Activated effector memory CD4-positive, alpha-beta T cell treated with anti-CD3 and anti-CD28 coated beads, Interleukin-2, amount 50 U/mL, for 16 hours (primary cell): ENCODE results near the gene ZNF423.

Experiments used
- DNase-seq: peaks from one replicate; pipeline ENCODE4 v3.0.0-alpha.2; 2020

ZNF423 gene

DNA sequence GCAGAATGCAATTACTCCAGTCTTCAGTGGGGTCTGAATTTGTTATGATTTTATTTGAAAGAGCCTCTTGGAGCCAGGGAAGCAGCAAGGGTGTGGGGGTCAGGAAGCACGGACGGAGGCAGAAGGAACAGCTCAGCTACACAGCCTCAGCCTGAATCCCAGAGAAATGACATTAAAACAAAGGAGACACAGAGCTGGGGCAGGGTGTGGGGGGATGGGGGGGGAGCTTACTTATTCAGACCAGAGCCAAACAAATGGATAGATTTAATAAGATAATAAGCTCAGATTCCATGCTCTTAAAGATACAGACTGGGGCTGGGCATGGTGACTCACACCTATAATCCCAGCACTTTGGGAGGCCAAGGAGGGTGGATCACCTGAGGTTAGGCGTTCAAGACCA is 195.3 kb downstream of the ZNF423 start:
- DNase-seq: no peak

DNA sequence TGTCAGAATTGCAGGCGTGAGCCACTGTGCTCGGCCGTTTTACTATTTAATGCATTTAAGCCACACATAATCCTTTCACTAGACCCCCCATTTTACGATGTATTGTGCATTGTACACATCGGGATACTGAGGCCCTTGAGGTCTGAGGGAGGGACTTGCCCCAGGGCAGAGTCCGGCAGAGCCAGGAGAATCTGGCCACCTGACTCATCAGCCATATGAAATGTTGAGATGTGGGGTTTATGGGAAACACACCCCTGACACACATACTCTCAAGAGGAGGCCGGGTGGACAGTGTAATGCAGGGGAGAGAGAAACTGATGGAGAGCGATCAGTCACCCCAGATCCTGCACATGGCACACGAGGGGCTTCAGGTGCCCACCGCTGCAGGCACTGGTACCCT is 196.6 kb downstream of the ZNF423 start:
- DNase-seq: no peak

DNA sequence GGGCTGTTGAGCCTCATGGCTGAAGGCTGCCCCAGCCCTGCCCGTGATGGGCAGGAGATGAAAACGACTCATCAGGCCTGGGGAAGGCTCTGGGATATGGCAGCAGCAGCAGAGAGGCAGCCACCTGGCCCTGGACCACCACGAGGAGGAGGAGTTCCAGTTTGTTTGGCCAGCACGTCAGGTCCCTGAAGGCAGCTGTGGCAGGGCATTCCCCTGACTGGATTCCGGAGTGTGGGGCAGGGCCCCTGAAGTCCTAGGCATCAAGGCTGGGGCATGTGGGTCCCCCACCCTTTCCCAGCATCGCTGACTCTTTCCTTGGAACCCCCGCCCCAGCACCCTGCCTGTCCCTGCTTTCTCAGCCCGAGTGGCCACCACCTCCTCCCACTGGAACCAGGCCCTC is 197.4 kb downstream of the ZNF423 start:
- no peak for DNase-seq

DNA sequence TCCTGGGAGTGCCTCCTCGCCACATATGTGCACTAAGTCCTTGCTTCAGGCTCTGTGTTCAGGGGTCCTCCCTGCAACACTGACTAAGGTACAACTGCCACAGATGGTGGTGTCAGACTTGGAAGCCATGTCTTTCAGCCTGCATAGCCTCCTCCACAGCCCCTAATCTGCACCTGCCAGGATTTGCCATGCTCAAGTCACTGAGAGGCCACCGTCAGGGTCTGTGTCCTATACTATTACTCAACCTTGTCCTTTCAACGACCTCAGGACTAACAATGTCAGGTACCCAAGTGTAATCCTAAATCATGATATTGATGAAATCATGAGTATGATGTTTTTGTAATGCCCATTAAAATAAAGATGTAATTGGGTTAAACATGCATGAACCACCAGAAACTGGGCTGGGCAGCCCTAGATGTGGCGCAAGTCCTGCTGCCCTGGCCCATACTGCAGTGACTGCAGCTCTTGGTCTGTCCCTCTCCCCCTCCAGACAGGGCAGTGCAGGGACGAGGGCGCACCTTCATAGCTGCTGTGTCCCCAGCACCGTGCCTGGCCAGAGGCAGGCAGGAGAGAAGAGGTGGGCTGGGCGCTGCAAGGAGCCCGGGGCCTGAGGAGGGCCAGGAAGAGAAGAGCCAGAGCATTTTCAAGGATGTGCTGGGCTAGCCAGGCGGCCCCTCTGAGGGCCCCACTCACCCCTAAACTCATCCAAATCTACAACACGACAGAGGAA is 198.0 kb downstream of the ZNF423 start:
- DNase-seq: no peak

DNA sequence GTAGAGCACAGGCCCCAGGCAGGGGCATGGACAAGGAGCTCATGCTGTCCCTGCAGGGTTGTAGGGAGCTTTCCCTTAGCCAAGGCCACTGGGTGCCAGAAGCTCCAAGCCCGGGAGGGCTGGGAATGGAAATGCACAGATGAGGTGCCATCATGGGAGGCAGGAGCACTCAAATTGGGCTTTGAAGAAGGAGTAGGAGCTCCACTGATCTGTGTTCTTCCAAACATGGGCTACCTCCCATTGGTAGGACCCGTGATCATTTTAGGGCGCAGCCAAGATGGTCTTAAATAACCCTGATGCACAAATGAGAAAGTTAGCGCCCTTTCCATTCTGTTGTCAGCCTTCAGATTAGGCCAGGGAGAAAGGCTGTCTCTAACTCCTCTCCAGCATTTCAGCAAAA is 201.5 kb downstream of the ZNF423 start:
- no peak for DNase-seq

- no peak for DNase-seq
Observed at GRCh38 chr16:49653577-49653976, 202.3 kb downstream of the ZNF423 start.

DNA sequence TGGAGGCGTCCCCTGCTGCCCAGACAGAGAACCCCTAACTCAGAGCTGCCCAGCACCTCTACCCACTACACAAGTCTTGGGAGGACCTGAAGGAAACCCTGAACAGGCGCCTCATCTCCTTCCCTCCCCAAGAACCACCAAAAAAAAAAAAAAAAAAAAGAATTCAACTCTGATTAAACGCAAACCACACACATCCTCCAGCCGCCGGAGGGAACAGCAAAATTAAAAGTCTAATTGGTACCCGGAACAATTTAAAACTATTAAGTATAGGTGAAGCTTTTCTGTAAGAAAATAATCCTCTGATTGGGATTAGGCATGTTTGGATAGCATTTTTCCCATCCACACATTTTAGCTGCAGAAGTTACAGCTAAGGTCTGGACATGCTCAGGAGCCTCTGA is 202.7 kb downstream of the ZNF423 start:
- DNase-seq: no peak

DNA sequence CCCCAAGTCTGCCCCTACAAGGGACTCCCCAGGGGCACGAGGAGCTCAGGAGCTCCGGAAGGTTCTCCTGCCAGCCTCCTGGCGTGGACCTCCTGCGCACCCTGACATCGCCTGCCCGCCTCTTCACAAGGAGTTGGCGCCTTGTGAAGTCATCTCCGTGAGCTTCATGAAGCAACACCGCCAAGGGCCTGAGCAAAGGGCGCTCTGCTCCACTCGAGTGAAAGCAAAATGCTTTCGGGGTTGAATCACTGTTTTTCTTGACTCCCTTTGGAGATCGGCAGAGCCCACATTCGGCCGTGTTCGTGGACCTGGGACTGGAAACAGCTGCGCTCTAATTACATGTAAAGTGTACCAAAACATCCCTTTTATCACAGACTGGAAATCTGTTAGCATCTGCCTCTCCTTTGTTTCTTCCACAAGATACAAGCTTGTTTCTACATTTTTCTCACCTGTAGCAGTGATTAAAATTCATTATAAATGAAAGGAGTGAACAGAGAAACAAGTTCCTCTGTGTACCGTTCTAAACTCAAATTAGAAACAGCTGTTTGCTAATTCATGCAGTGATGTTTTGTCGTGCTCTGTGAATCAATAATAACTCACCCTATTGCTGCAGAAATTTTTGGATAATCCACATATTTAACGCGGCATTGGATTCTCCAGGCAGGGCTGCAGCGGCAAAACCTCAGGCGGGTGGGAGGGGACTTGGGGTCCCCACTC is 203.3 kb downstream of the ZNF423 start:
- no peak for DNase-seq

GRCh38 chr16:49651996-49652395 is 203.9 kb downstream of the ZNF423 start:
- DNase-seq: no peak

DNA sequence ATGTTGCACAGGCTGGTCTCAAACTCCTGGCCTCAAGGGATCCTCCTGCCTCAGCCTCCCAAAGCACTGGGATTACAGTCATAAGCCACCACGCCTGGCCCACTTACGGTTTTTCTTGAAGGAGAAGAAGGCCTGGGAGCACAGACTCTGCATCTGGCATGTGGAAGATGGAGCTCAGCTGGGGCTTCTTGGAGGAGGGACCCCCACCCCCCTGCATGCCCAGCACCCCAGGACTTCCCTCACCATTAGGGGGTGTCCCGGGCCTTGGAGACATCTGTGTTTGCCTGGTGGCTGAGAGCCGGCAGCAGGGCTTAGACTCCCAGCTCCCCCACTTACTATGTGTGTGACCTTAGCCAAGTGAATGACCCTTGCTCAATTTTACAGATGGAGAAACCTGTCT is 204.7 kb downstream of the ZNF423 start:
- DNase-seq: no peak

- DNase-seq: no peak
Observed at GRCh38 chr16:49650603-49651002, 205.3 kb downstream of the ZNF423 start.

- no peak for DNase-seq
Observed at GRCh38 chr16:49649013-49649765, 206.7 kb downstream of the ZNF423 start.

- no peak for DNase-seq
Observed at GRCh38 chr16:49647673-49648072, 208.2 kb downstream of the ZNF423 start.

- no peak for DNase-seq
Observed at GRCh38 chr16:49645263-49645662, 210.6 kb downstream of the ZNF423 start.

DNA sequence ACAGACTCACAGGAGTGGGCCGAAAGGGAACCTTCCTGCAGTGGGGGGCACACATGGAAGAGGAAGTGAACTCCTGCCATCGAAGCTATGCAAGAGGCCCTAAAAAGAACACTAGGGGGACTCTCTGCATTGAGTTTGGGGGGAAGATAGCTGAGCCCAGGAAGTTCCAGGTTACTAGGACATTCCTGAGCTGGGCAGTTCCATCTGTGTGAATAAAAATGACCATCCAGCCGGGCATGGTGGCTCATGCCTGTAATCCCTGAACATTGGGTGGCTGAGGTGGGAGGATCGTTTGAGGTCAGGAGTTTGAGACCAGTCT is 211.8 kb downstream of the ZNF423 start:
- no peak for DNase-seq

DNA sequence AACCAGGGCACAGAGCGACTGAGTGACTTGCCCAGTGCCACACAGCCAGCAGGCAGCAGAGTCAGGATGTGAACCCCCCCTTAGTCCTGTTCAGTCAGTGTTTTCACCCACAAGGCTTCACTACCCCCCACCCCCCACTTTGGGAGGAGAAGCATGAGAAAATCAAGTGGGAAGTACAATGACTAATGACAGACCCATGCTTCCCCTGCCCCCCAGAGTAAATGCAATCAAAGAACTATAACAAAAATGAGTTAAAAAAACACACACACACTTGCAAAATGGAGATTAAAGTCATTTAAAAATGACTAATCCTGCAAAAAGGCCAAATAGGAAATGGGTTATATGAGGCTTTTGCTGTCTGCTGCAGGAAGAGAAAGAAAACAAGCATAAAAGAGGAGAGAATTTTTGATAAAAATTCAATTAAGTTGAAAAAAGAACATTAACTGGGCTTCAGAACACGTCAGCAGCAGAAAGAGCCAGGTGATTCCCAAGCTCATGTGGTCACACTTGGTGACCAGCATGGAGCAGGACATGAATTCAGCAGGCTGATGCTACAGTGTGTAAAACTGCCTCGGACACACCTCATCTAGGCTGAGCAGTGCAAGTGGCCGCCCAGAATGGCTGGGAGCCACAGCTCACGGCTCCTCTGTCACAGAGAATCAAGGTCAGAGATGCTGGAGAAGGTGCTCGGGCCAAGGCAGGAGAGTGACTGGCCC is 212.3 kb downstream of the ZNF423 start:
- no peak for DNase-seq

- DNase-seq: no peak
Observed at GRCh38 chr16:49641250-49641649, 214.7 kb downstream of the ZNF423 start.

- DNase-seq: no peak
Observed at GRCh38 chr16:49640581-49640980, 215.3 kb downstream of the ZNF423 start.

- DNase-seq: no peak
Observed at GRCh38 chr16:49639739-49640431, 216.0 kb downstream of the ZNF423 start.

- DNase-seq: no peak
Observed at GRCh38 chr16:49638673-49639610, 217.0 kb downstream of the ZNF423 start.

- DNase-seq: no peak
Observed at GRCh38 chr16:49637933-49638672, 217.8 kb downstream of the ZNF423 start.
